H1 (cell line): ENCODE results near the gene TUBD1. TPM values are rescaled to one million over a fixed set of nuclear protein-coding genes. Genes with fewer than 3 reads are reported as not detected.

ENCODE experiments used
- ATF3 ChIP-seq: IDR thresholded peaks from 2 replicates; pipeline ENCODE4 v1.6.1; 2011; ENCODE audit warnings: low read depth, mild to moderate bottlenecking, low read length; ENCODE audit not compliant: insufficient read depth
- BACH1 ChIP-seq: IDR thresholded peaks from 2 replicates; pipeline ENCODE4 v1.6.1; 2012; ENCODE audit warnings: low read length, improper control_type of control experiment
- CBX5 ChIP-seq: fragments of 300-800, 300-1000 bp; sonication (generic); IDR thresholded peaks from 2 replicates; pipeline ENCODE4 v1.7.1; 2016; ENCODE audit warnings: antibody characterized with exemption, low read length, low read depth
- CHD2 ChIP-seq: IDR thresholded peaks from 2 replicates; pipeline ENCODE4 v1.6.1; 2012; ENCODE audit warnings: low read length, improper control_type of control experiment
- CHD7 ChIP-seq: fragments of 300-600 bp; sonication (generic); IDR thresholded peaks from 2 replicates; pipeline ENCODE4 v1.7.1; 2012; ENCODE audit warnings: low read length, moderate library complexity, mild to moderate bottlenecking, inconsistent platforms; ENCODE audit not compliant: insufficient replicate concordance
- E2F6 ChIP-seq: IDR thresholded peaks from 2 replicates; pipeline ENCODE4 v1.6.1; 2012; ENCODE audit warnings: inconsistent platforms
- PHF8 ChIP-seq: fragments of 200-600 bp; sonication (generic); conservative IDR thresholded peaks from 2 replicates; pipeline ENCODE4 v1.7.1; 2012; ENCODE audit warnings: low read depth, mild to moderate bottlenecking, inconsistent platforms, low read length, moderate library complexity
- TCF12 ChIP-seq: IDR thresholded peaks from 2 replicates; pipeline ENCODE4 v1.6.1; 2011; ENCODE audit warnings: low read depth, mild to moderate bottlenecking, low read length
- USF2 ChIP-seq: IDR thresholded peaks from 2 replicates; pipeline ENCODE4 v1.6.1; 2011; ENCODE audit warnings: low read length, improper control_type of control experiment
- YY1 ChIP-seq: IDR thresholded peaks from 2 replicates; pipeline ENCODE4 v1.6.1; 2011; ENCODE audit warnings: low read depth, mild to moderate bottlenecking, low read length
- polyA plus RNA-seq, 7 experiments: library from polyadenylated mRNA; depleted of rRNA in 3 of 7; stranded (reverse) in 5 of 7; unstranded in 2 of 7; fragments of >200 nt in 5 of 7; fragments of 200-250 nt in 2 of 7; gene quantifications; 1 replicate in 5 of 7; 2 replicates in 1 of 7; 4 replicates in 1 of 7; pipeline versions ENCODE4 v1.2.1 to v1.2.3, GENCODE V29; 2011 to 2013; ENCODE audit warnings: missing spikeins in 2 of 7, mixed read lengths in 2 of 7
- total RNA-seq: library from RNA; stranded (reverse); fragmentation: NEBNext Ultra II Directional; extraction: Animal tissue kit (Norgen Biotek cat#: 25700); gene quantifications from 2 replicates; pipeline ENCODE4 v1.2.1, GENCODE V29; 2021

The TUBD1 gene
- total and polyA plus RNA-seq, 2 of the 8 experiments (the other 6 are each of a cell fraction or from before 2014, with no cell fraction given), result 9.1 to 17.5 TPM

- TF ChIP-seq CHD7 (no peak), TCF12 (no peak), YY1 (no peak), ATF3 (no peak), BACH1 (no peak), CBX5 (no peak), USF2 (no peak), CHD2 (no peak), E2F6 (no peak), PHF8 (no peak)
Observed at GRCh38 chr17:59870482-59870881, 22.3 kb downstream of the TUBD1 start (continued).
